Spleen (tissue), 11 donors: ENCODE measurements around the gene POLR2A. TPM values are rescaled to one million over a fixed set of nuclear protein-coding genes. Genes with fewer than 3 reads are reported as not detected.

ENCODE experiments used
- DNase-seq: peaks from one replicate; pipeline ENCODE4 v3.0.0-alpha.2; 2020
- H3K27ac ChIP-seq, 8 donors: fragments of 200-600 bp; sonication (generic) in 7 of 8; 1 replicate in 4 of 8; 2 replicates in 4 of 8; pipeline versions ENCODE4 v1.5.0 to v1.8.0; 2016 to 2021; ENCODE audit warnings: inconsistent platforms in 4 of 8, mild to moderate bottlenecking in 4 of 8, moderate library complexity in 1 of 8
- H3K27me3 ChIP-seq, 7 donors: fragments of 200-600 bp; sonication (generic) in 6 of 7; replicated peaks in 1 of 7; 1 replicate in 4 of 7; 2 replicates in 3 of 7; pipeline versions ENCODE4 v1.5.0 to v1.8.0; 2016 to 2021; ENCODE audit warnings: inconsistent platforms in 3 of 7, mild to moderate bottlenecking in 1 of 7
- H3K36me3 ChIP-seq, 6 donors: fragments of 200-600 bp; sonication (generic) in 5 of 6; 1 replicate in 4 of 6; 2 replicates in 2 of 6; pipeline versions ENCODE4 v1.5.0 to v1.8.0; 2016 to 2021; ENCODE audit warnings: inconsistent platforms in 2 of 6
- H3K4me1 ChIP-seq, 6 donors: fragments of 200-600 bp; sonication (generic) in 5 of 6; 1 replicate in 3 of 6; 2 replicates in 3 of 6; pipeline versions ENCODE4 v1.5.0 to v1.8.0; 2016 to 2021; ENCODE audit warnings: inconsistent platforms in 3 of 6
- H3K4me3 ChIP-seq, 8 donors: fragments of 200-600 bp; sonication (generic) in 7 of 8; 1 replicate in 4 of 8; 2 replicates in 4 of 8; pipeline versions ENCODE4 v1.5.0 to v1.8.0; 2016 to 2021; ENCODE audit warnings: inconsistent platforms in 4 of 8, mild to moderate bottlenecking in 4 of 8, moderate library complexity in 2 of 8
- H3K9me3 ChIP-seq, 8 donors: fragments of 200-600 bp; sonication (generic) in 7 of 8; 1 replicate in 4 of 8; 2 replicates in 4 of 8; pipeline versions ENCODE4 v1.5.0 to v1.8.0; 2016 to 2021; ENCODE audit warnings: inconsistent platforms in 4 of 8
- CTCF ChIP-seq, 11 experiments: fragments of 200-600 bp in 7 of 11; fragments of 450-650 bp in 4 of 11; sonication (generic) in 4 of 11; IDR thresholded peaks in 8 of 11; conservative IDR thresholded peaks in 3 of 11; 1 replicate in 7 of 11; 2 replicates in 4 of 11; pipeline versions ENCODE4 v1.4.0 to v1.8.0; 2016 to 2021; ENCODE audit warnings: antibody characterized with exemption in 11 of 11, inconsistent platforms in 4 of 11, mild to moderate bottlenecking in 1 of 11
- POLR2A ChIP-seq, 3 donors: fragments of 450-650 bp; IDR thresholded peaks; one replicate each; pipeline ENCODE4 v1.5.1; 2017; ENCODE audit warnings: antibody characterized with exemption in 3 of 3, mild to moderate bottlenecking in 1 of 3
- POLR2AphosphoS5 ChIP-seq, 3 donors: sonication (generic); formaldehyde crosslinking; IDR thresholded peaks; one replicate each; pipeline ENCODE4 v1.5.1; 2017; ENCODE audit warnings: antibody characterized with exemption in 3 of 3
- WGBS, 5 donors: extraction: QIAGEN DNeasy Blood & Tissue Kit in 3 of 5; methylation state at CpG; one replicate each; pipeline versions ENCODE4 v1.1.5 to v1.1.7; 2013 to 2018; 5-methylcytosine and 5-hydroxymethylcytosine counted together
- intact Hi-C: fragments of 100-400 bp; cut with DNase I; formaldehyde crosslinking; loops from one replicate; pipeline ENCODE4 v1.15.0; 2023; ENCODE audit warnings: low total_unique reads
- polyA plus RNA-seq, 3 donors: library from polyadenylated mRNA; stranded (reverse); fragments of 200-250 nt; gene quantifications; one replicate each; pipeline ENCODE4 v1.2.1, GENCODE V29; 2013
- total RNA-seq, 7 donors: library from RNA; depleted of rRNA in 3 of 7; stranded (reverse); fragments of >200 nt in 3 of 7; fragmentation: NEBNext Ultra II Directional in 4 of 7; extraction: Animal tissue kit (Norgen Biotek cat#: 25700) in 4 of 7; gene quantifications; one replicate each; pipeline versions ENCODE4 v1.1.0 to v1.2.1, GENCODE V29; 2016 to 2021
- donor health status: healthy with polysubstance abuse.
- donor health status: DM: no; HTN: no; CAD: no; lungs with moderate emphysema.
- donor health status: DM: no; HTN: no; CAD: no.
- donor health status: Bipolar disorder and iron deficiency.
- donor health status: healthy.
- donor health status: DM: no; HTN: no; CAD: no.
- donor health status: DM: yes; HTN: yes; CAD: no.

POLR2A gene
- total and polyA plus RNA-seq, 10 donors: 8.2 to 196 (median 141) TPM

GRCh38 chr17:7439462-7440112 lies 44.6 kb upstream of the POLR2A start, which contains the start of gene FGF11:
FGF11 (plus strand) TSS chr17:7439512; CDS start chr17:7439621, 109 bp downstream.
- H3K9me3 ChIP-seq: no peaks in the 10 kb centered on the region
- peak within 1 kb of the TSS in 6 of 8 donors; percentile 54 to 93 (median 87) for H3K27ac ChIP-seq
- DNase-seq: no peak
- peak within 1 kb of the TSS; percentile 8 to 84 (median 70) for H3K4me3 ChIP-seq
- H3K36me3 ChIP-seq: no peaks in the 10 kb centered on the region
- WGBS, 5 donors: 2 to 6% (median 2%) methylated on average over 9 to 50 of the region's 50 CpGs
- peaks cover 31 to 71% (median 60%) of the 10 kb centered on the region in 6 donors for H3K4me1 ChIP-seq
- intact Hi-C loops: loop anchor here (5.0 kb wide), 2 partner anchors 82 to 123 kb away; partner anchors contain the start of genes SENP3 and TMEM95
- H3K27me3 ChIP-seq: peaks cover 0 to 61% (median 28%) of the 10 kb centered on the region in 7 donors
- TF ChIP-seq POLR2A (IDR thresholded peaks at IDR 0.05) (no peak), POLR2AphosphoS5 (IDR thresholded peaks at IDR 0.05) (peak in 2 of 3 donors; percentile 20 to 42)

- Histone ChIP-seq H3K36me3 (no peaks in the 10 kb centered on the region), H3K4me3 (peak overlapping the region; percentile 8 to 84 (median 24)), H3K27me3 (peaks cover 0 to 68% (median 33%) of the 10 kb centered on the region in 7 donors), H3K4me1 (peaks cover 36 to 71% (median 65%) of the 10 kb centered on the region in 6 donors), H3K9me3 (no peaks in the 10 kb centered on the region), H3K27ac (no peak overlapping the region)
- intact Hi-C loops: no loop called here
- 1 to 6% (median 2%) methylated on average over 37 to 46 of the region's 46 CpGs for WGBS, 5 donors
- peak; percentile 85 for DNase-seq
- TF ChIP-seq POLR2A (IDR thresholded peaks at IDR 0.05) (no peak), CTCF (IDR thresholded peaks at IDR 0.05 in 8 of 11, conservative IDR thresholded peaks at IDR 0.05 in 3 of 11) (no peak), POLR2AphosphoS5 (IDR thresholded peaks at IDR 0.05) (peak in 1 of 3 donors; percentile 49)
These were observed 43.9 kb upstream of the POLR2A start for GRCh38 chr17:7440113-7440833.

- Histone ChIP-seq H3K4me1 (peaks cover 37 to 71% (median 65%) of the 10 kb centered on the region in 6 donors), H3K27me3 (peaks cover 0 to 74% (median 38%) of the 10 kb centered on the region in 7 donors), H3K27ac (no peak overlapping the region), H3K9me3 (no peaks in the 10 kb centered on the region), H3K36me3 (no peaks in the 10 kb centered on the region), H3K4me3 (peak overlapping the region in 2 of 8 donors; percentile 38 to 84)
- DNase-seq: peak; percentile 79
- 2 to 8% (median 5%) methylated on average over 10 to 12 of the region's 12 CpGs for WGBS, 5 donors
- TF ChIP-seq POLR2A (IDR thresholded peaks at IDR 0.05) (no peak), CTCF (IDR thresholded peaks at IDR 0.05 in 8 of 11, conservative IDR thresholded peaks at IDR 0.05 in 3 of 11) (no peak), POLR2AphosphoS5 (IDR thresholded peaks at IDR 0.05) (no peak)
- intact Hi-C loops: no loop called here
These were observed 43.4 kb upstream of the POLR2A start for GRCh38 chr17:7440834-7441195.

- 65 to 73% (median 72%) methylated on average over 7 of the region's 7 CpGs for WGBS, 5 donors
- TF ChIP-seq CTCF (IDR thresholded peaks at IDR 0.05 in 8 of 11, conservative IDR thresholded peaks at IDR 0.05 in 3 of 11) (no peak), POLR2A (IDR thresholded peaks at IDR 0.05) (no peak), POLR2AphosphoS5 (IDR thresholded peaks at IDR 0.05) (no peak)
- Histone ChIP-seq H3K27me3 (peaks cover 0 to 78% (median 41%) of the 10 kb centered on the region in 7 donors), H3K27ac (no peak overlapping the region), H3K36me3 (no peaks in the 10 kb centered on the region), H3K9me3 (no peaks in the 10 kb centered on the region), H3K4me3 (no peak overlapping the region), H3K4me1 (peaks cover 35 to 71% (median 64%) of the 10 kb centered on the region in 6 donors)
- intact Hi-C loops: no loop called here
- no peak for DNase-seq
These were observed 42.9 kb upstream of the POLR2A start for GRCh38 chr17:7441266-7441665.
